K562 (cell line): Measurements from ENCODE around the gene ERN1. TPM values are rescaled to one million over a fixed set of nuclear protein-coding genes. Genes with fewer than 3 reads are reported as not detected.

Source experiments
- ATF7 ChIP-seq: fragments of 450-650 bp; IDR thresholded peaks from 2 replicates; pipeline ENCODE4 v1.7.1; 2014; ENCODE audit warnings: mild to moderate bottlenecking, moderate library complexity
- DNMT1 ChIP-seq: fragments of 450-650 bp; IDR thresholded peaks from 2 replicates; pipeline ENCODE4 v1.6.1; 2016; ENCODE audit warnings: antibody characterized with exemption, mild to moderate bottlenecking
- FOSL1 ChIP-seq: fragments of 200-800 bp; sonication (Bioruptor generic); conservative IDR thresholded peaks from 2 replicates; pipeline ENCODE4 v1.6.1; 2016; ENCODE audit warnings: missing genetic modification characterization, missing compliant biosample characterization
- HNRNPLL ChIP-seq: fragments of 200-400 bp; formaldehyde crosslinking; IDR thresholded peaks from 2 replicates; pipeline ENCODE4 v1.6.1; 2017; ENCODE audit warnings: low read length, low read depth, mild to moderate bottlenecking; ENCODE audit not compliant: poor library complexity, severe bottlenecking
- ILF3 ChIP-seq: fragments of 450-650 bp; IDR thresholded peaks from 2 replicates; pipeline ENCODE4 v1.6.1; 2018; ENCODE audit warnings: antibody characterized with exemption, mild to moderate bottlenecking, moderate library complexity, borderline replicate concordance
- MAZ ChIP-seq, 2 experiments: fragments of 450-650 bp in 1 of 2; sonication (generic) in 1 of 2; formaldehyde crosslinking; IDR thresholded peaks in 1 of 2; conservative IDR thresholded peaks in 1 of 2; 2 replicates each; pipeline versions ENCODE4 v1.4.0 to v1.5.0; 2020; ENCODE audit warnings: mild to moderate bottlenecking in 1 of 2, missing genetic modification reagents in 1 of 2
- MTA1 ChIP-seq: fragments of 450-650 bp; IDR thresholded peaks from 2 replicates; pipeline ENCODE4 v1.6.1; 2017; ENCODE audit warnings: borderline replicate concordance
- SLC30A9 ChIP-seq: fragments of 250-450 bp; sonication (Bioruptor Pico); IDR thresholded peaks from 2 replicates; pipeline ENCODE4 v1.8.0; 2022; ENCODE audit warnings: mild to moderate bottlenecking, moderate library complexity
- ZNF3 ChIP-seq: fragments of 250-450 bp; sonication (Bioruptor Pico); IDR thresholded peaks from 2 replicates; pipeline ENCODE4 v1.5.0; 2021; ENCODE audit warnings: mild to moderate bottlenecking, moderate library complexity
- ZNF41 ChIP-seq: fragments of 250-450 bp; sonication (Bioruptor Pico); conservative IDR thresholded peaks from 2 replicates; pipeline ENCODE4 v1.4.0; 2020; ENCODE audit warnings: mild to moderate bottlenecking
- polyA plus RNA-seq, 8 experiments: library from polyadenylated mRNA; depleted of rRNA in 4 of 8; stranded (reverse) in 5 of 8; unstranded in 3 of 8; fragments of >200 nt; fragmentation: Nextera tagmentation in 2 of 8; fragmentation: Illumina TruSeq in 1 of 8; extraction: Ambion mirVana in 2 of 8; extraction: Trizol in 1 of 8; gene quantifications; 2 replicates each; pipeline versions ENCODE4 v1.2.1 to v1.2.3, GENCODE V29; 2011 to 2014; ENCODE audit warnings: inconsistent platforms in 1 of 8, missing spikeins in 1 of 8
- total RNA-seq, 7 experiments: library from RNA; depleted of rRNA in 6 of 7; stranded (reverse); fragments of >200 nt in 6 of 7; fragmentation: Illumina TruSeq in 2 of 7; extraction: Trizol in 2 of 7; gene quantifications; 2 replicates each; pipeline versions ENCODE4 v1.2.1 to v1.2.3, GENCODE V29; 2011 to 2021; ENCODE audit warnings: low replicate concordance in 1 of 7
- TF ChIP-seq, protein P1 (sequence below): sonication (generic); formaldehyde crosslinking; IDR thresholded peaks from 2 replicates; pipeline ENCODE4 v1.8.1; 2023; ENCODE audit warnings: mild to moderate bottlenecking, missing genetic modification reagents
- TF ChIP-seq, protein P2 (sequence below): fragments of 200-800 bp; sonication (Bioruptor generic); IDR thresholded peaks from 2 replicates; pipeline ENCODE4 v1.6.1; 2016; ENCODE audit warnings: missing genetic modification characterization, missing compliant biosample characterization
- TF ChIP-seq, protein P3 (sequence below): fragments of 250-450 bp; sonication (Bioruptor Pico); IDR thresholded peaks from 2 replicates; pipeline ENCODE4 v1.8.0; 2022; ENCODE audit warnings: moderate library complexity, mild to moderate bottlenecking, inconsistent platforms
- TF ChIP-seq, protein P4 (sequence below): fragments of 450-650 bp; IDR thresholded peaks from 2 replicates; pipeline ENCODE4 v1.6.1; 2016; ENCODE audit warnings: low read depth, mild to moderate bottlenecking, moderate library complexity
- TF ChIP-seq, protein P5 (sequence below): fragments of 450-650 bp; IDR thresholded peaks from 2 replicates; pipeline ENCODE4 v1.6.1; 2017; ENCODE audit warnings: antibody characterized with exemption

ERN1 gene
- total and polyA plus RNA-seq, 9 of the 15 experiments (the other 6 are each of a cell fraction or from before 2014, with no cell fraction given) = 2.1 to 22.5 (median 7.3) TPM

DNA sequence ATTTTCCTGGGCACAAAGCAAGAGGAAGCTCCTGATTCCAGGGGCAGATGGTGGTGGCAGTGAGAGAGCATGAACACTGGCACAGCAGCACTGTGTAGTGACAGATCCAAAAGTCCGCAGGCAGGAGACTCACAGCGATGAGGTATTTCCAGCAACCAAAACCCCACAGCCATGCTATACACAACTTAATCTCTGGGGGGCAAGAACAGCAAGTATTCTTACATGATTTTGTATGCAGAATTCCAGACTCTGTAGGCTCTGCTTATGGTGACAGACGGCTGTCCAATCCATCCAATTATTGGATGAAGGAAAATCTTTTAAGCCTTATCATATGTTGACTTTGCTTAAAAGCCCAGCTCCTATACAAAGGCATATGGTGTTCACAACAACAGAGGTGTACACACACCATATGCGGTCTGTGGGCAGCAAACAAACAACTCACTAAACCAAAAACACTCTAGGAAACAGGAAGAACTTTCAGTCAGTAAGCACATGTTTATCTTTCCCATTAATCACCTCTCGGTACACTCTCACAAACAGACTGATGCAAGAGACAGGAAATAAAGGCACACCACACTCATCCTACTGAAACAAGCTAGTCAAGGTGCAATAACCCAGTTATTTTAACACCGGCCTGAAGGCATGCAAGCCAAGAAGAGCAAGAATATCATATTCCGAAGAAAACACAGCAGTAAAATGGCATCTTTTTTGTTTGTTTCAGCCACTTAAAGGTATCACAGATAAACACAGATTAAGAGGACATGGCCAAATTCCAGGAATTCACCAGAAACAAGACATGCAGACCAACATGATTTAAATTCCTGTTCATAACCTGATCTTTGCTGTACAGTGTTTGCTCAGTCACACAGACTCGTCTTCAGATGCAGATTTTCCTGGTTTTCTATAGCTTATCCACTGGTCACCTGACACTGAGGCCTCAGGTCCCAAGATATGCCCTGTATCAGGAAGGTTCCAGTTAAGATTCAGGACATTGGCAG, 47.8 kb downstream of the ERN1 start (continued):
- TF ChIP-seq, protein P1, sequence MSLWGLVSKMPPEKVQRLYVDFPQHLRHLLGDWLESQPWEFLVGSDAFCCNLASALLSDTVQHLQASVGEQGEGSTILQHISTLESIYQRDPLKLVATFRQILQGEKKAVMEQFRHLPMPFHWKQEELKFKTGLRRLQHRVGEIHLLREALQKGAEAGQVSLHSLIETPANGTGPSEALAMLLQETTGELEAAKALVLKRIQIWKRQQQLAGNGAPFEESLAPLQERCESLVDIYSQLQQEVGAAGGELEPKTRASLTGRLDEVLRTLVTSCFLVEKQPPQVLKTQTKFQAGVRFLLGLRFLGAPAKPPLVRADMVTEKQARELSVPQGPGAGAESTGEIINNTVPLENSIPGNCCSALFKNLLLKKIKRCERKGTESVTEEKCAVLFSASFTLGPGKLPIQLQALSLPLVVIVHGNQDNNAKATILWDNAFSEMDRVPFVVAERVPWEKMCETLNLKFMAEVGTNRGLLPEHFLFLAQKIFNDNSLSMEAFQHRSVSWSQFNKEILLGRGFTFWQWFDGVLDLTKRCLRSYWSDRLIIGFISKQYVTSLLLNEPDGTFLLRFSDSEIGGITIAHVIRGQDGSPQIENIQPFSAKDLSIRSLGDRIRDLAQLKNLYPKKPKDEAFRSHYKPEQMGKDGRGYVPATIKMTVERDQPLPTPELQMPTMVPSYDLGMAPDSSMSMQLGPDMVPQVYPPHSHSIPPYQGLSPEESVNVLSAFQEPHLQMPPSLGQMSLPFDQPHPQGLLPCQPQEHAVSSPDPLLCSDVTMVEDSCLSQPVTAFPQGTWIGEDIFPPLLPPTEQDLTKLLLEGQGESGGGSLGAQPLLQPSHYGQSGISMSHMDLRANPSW (CRISPR knock-in tag) = no peak
- TF ChIP-seq FOSL1 (tag) (peak; percentile 83), ZNF41 (CRISPR knock-in tag) (no peak), ZNF3 (CRISPR knock-in tag) (no peak), MTA1 (peak; percentile 81), MAZ (CRISPR knock-in tag; conservative IDR thresholded peaks at IDR 0.05 in 1 of 2, IDR thresholded peaks at IDR 0.05 in 1 of 2) (peak in 1 of 2 experiments; percentile 56; a peak in 2 of 4 replicates), HNRNPLL (no peak), SLC30A9 (CRISPR knock-in tag) (no peak), DNMT1 (no peak), ILF3 (no peak), ATF7 (peak; percentile 95)
- TF ChIP-seq, protein P2, sequence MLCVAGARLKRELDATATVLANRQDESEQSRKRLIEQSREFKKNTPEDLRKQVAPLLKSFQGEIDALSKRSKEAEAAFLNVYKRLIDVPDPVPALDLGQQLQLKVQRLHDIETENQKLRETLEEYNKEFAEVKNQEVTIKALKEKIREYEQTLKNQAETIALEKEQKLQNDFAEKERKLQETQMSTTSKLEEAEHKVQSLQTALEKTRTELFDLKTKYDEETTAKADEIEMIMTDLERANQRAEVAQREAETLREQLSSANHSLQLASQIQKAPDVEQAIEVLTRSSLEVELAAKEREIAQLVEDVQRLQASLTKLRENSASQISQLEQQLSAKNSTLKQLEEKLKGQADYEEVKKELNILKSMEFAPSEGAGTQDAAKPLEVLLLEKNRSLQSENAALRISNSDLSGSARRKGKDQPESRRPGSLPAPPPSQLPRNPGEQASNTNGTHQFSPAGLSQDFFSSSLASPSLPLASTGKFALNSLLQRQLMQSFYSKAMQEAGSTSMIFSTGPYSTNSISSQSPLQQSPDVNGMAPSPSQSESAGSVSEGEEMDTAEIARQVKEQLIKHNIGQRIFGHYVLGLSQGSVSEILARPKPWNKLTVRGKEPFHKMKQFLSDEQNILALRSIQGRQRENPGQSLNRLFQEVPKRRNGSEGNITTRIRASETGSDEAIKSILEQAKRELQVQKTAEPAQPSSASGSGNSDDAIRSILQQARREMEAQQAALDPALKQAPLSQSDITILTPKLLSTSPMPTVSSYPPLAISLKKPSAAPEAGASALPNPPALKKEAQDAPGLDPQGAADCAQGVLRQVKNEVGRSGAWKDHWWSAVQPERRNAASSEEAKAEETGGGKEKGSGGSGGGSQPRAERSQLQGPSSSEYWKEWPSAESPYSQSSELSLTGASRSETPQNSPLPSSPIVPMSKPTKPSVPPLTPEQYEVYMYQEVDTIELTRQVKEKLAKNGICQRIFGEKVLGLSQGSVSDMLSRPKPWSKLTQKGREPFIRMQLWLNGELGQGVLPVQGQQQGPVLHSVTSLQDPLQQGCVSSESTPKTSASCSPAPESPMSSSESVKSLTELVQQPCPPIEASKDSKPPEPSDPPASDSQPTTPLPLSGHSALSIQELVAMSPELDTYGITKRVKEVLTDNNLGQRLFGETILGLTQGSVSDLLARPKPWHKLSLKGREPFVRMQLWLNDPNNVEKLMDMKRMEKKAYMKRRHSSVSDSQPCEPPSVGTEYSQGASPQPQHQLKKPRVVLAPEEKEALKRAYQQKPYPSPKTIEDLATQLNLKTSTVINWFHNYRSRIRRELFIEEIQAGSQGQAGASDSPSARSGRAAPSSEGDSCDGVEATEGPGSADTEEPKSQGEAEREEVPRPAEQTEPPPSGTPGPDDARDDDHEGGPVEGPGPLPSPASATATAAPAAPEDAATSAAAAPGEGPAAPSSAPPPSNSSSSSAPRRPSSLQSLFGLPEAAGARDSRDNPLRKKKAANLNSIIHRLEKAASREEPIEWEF (CRISPR knock-in tag) = no peak
- TF ChIP-seq, protein P3, sequence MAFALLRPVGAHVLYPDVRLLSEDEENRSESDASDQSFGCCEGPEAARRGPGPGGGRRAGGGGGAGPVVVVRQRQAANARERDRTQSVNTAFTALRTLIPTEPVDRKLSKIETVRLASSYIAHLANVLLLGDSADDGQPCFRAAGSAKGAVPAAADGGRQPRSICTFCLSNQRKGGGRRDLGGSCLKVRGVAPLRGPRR (CRISPR knock-in tag) = no peak
- TF ChIP-seq, protein P4, sequence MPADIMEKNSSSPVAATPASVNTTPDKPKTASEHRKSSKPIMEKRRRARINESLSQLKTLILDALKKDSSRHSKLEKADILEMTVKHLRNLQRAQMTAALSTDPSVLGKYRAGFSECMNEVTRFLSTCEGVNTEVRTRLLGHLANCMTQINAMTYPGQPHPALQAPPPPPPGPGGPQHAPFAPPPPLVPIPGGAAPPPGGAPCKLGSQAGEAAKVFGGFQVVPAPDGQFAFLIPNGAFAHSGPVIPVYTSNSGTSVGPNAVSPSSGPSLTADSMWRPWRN = peak; percentile 68; the same call in 1 of the 2 replicates
- TF ChIP-seq, protein P5, sequence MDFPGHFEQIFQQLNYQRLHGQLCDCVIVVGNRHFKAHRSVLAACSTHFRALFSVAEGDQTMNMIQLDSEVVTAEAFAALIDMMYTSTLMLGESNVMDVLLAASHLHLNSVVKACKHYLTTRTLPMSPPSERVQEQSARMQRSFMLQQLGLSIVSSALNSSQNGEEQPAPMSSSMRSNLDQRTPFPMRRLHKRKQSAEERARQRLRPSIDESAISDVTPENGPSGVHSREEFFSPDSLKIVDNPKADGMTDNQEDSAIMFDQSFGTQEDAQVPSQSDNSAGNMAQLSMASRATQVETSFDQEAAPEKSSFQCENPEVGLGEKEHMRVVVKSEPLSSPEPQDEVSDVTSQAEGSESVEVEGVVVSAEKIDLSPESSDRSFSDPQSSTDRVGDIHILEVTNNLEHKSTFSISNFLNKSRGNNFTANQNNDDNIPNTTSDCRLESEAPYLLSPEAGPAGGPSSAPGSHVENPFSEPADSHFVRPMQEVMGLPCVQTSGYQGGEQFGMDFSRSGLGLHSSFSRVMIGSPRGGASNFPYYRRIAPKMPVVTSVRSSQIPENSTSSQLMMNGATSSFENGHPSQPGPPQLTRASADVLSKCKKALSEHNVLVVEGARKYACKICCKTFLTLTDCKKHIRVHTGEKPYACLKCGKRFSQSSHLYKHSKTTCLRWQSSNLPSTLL = no peak
